ENCODE results near the gene MAP3K2.

DNA sequence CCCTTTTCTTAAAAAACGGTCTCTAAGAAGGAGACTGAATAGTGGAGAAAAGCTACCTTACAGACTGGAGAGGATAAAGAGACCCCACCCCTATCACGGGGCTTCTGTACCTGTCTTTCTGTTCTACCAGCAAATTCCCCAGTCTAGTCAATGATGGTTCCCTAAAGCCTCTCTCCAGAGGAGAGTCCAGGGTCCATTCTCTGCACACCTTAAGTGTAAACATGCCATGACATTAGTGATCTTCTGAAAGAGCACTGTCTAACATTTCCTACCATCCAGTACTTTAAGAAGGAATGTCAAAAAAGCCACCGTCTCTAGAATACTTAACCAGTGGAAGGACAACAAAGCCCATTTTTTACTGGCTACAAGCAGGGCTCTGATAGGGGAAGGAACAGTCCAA lies 76.8 kb downstream of the MAP3K2 start:
- TF ChIP-seq, protein P1, sequence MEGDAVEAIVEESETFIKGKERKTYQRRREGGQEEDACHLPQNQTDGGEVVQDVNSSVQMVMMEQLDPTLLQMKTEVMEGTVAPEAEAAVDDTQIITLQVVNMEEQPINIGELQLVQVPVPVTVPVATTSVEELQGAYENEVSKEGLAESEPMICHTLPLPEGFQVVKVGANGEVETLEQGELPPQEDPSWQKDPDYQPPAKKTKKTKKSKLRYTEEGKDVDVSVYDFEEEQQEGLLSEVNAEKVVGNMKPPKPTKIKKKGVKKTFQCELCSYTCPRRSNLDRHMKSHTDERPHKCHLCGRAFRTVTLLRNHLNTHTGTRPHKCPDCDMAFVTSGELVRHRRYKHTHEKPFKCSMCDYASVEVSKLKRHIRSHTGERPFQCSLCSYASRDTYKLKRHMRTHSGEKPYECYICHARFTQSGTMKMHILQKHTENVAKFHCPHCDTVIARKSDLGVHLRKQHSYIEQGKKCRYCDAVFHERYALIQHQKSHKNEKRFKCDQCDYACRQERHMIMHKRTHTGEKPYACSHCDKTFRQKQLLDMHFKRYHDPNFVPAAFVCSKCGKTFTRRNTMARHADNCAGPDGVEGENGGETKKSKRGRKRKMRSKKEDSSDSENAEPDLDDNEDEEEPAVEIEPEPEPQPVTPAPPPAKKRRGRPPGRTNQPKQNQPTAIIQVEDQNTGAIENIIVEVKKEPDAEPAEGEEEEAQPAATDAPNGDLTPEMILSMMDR (IDR thresholded peaks at IDR 0.05), result no peak
- no peak for TF ChIP-seq POLR2A (IDR thresholded peaks at IDR 0.05)

All from uterus (tissue), 2 donors.